Panc1 (cell line): ENCODE data around the gene SPDEF. TPM values are rescaled to one million over a fixed set of nuclear protein-coding genes. Genes with fewer than 3 reads are reported as not detected.

Experiments used
- ATAC-seq: fragments of 200-7000 bp; cut with Tn5 transposase; 2 replicates; pipeline ENCODE4 v1.9.1; 2020; ENCODE audit warnings: mild to moderate bottlenecking, moderate library complexity
- BruUV-seq: library from RNA; stranded (reverse); fragments of 400-500 nt; replicated peaks from 2 replicates; lab custom pipeline; 2021; lab: Mats Ljungman, UMichigan
- CTCF ChIA-PET: fragments of 300-600 bp; sonication (Branson Sonifier 250); formaldehyde crosslinking; loops from one replicate; lab custom pipeline; 2022; ENCODE audit warnings: antibody characterized with exemption; lab: Charles Lee
- POLR2A ChIA-PET: fragments of 300-600 bp; sonication (Branson Sonifier 250); formaldehyde crosslinking; loops from one replicate; lab custom pipeline; 2022; ENCODE audit warnings: antibody characterized with exemption; lab: Charles Lee
- DNase-seq: peaks from one replicate; pipeline ENCODE4 v3.0.0-alpha.2; 2010; ENCODE audit warnings: low read depth, low spot score
- H3K27ac ChIP-seq: 2 replicates; pipeline ENCODE4 v1.5.1; 2011; ENCODE audit warnings: mild to moderate bottlenecking, low read length, inconsistent platforms
- H3K27me3 ChIP-seq: fragments of 200-500 bp; sonication (Bioruptor generic); 2 replicates; pipeline ENCODE4 v1.6.0; 2014; ENCODE audit warnings: low read length, inconsistent platforms; ENCODE audit not compliant: control insufficient read depth, insufficient read depth
- H3K36me3 ChIP-seq: fragments of 200-500 bp; sonication (Bioruptor generic); 2 replicates; pipeline ENCODE4 v1.5.1; 2014; ENCODE audit warnings: inconsistent platforms, mild to moderate bottlenecking, low read length, moderate library complexity; ENCODE audit not compliant: control insufficient read depth, insufficient read depth
- H3K4me1 ChIP-seq: 2 replicates; pipeline ENCODE4 v1.5.1; 2011; ENCODE audit warnings: inconsistent platforms, mild to moderate bottlenecking, low read length, moderate library complexity; ENCODE audit not compliant: control insufficient read depth, insufficient read depth
- H3K4me3 ChIP-seq, 2 experiments: 2 replicates each; pipeline ENCODE4 v1.5.1; 2011 to 2012; ENCODE audit warnings: low read depth in 2 of 2, low read length in 2 of 2, mild to moderate bottlenecking in 2 of 2, inconsistent platforms in 1 of 2, moderate library complexity in 1 of 2
- H3K9me3 ChIP-seq: fragments of 200-500 bp; sonication (Bioruptor generic); 2 replicates; pipeline ENCODE4 v1.5.1; 2014; ENCODE audit warnings: low read depth, mild to moderate bottlenecking, inconsistent platforms, low read length, moderate library complexity; ENCODE audit not compliant: control insufficient read depth, insufficient read depth
- CTCF ChIP-seq: fragments of 450-650 bp; IDR thresholded peaks from 2 replicates; pipeline ENCODE4 v1.5.1; 2017; ENCODE audit warnings: mild to moderate bottlenecking
- POLR2AphosphoS5 ChIP-seq: IDR thresholded peaks from 2 replicates; pipeline ENCODE4 v1.6.1; 2012; ENCODE audit warnings: mild to moderate bottlenecking, low read depth, low read length, moderate library complexity
- SIN3A ChIP-seq: IDR thresholded peaks from 2 replicates; pipeline ENCODE4 v1.6.1; 2012; ENCODE audit warnings: low read depth, mild to moderate bottlenecking, low read length, moderate library complexity, borderline replicate concordance; ENCODE audit not compliant: insufficient read depth
- TCF7L2 ChIP-seq: IDR thresholded peaks from 2 replicates; pipeline ENCODE4 v1.6.1; 2011; ENCODE audit warnings: mild to moderate bottlenecking, low read depth, low read length, inconsistent platforms
- in situ Hi-C: cut with HindIII; loops from 2 replicates; pipeline ENCODE4 v1.10.0; 2016; ENCODE audit warnings: low sequenced_read_pairs, low pct_unique_long_range_greater_than_20kb
- intact Hi-C: fragments of 100-400 bp; cut with micrococcal nuclease; formaldehyde crosslinking; loops from one replicate; pipeline ENCODE4 v1.10.0; 2022; ENCODE audit not compliant: unreplicated experiment
- total RNA-seq: library from RNA; stranded (reverse); gene quantifications from one replicate; pipeline ENCODE4 v1.2.1, GENCODE V29; 2021; ENCODE audit not compliant: unreplicated experiment
- TF ChIP-seq, protein P1 (sequence below), 2 experiments: IDR thresholded peaks; 2 replicates each; pipeline ENCODE4 v1.6.1; 2011 to 2012; ENCODE audit warnings: low read depth in 2 of 2, control low read depth in 1 of 2, low read length in 1 of 2, mild to moderate bottlenecking in 1 of 2, moderate library complexity in 1 of 2; ENCODE audit not compliant: insufficient read depth in 1 of 2

Gene SPDEF
- total RNA-seq, 1 experiment from 2014 or later: 1.6 TPM

GRCh38 chr6:34559651-34560365, 3.7 kb upstream of the SPDEF start:
- TF ChIP-seq, protein P1, sequence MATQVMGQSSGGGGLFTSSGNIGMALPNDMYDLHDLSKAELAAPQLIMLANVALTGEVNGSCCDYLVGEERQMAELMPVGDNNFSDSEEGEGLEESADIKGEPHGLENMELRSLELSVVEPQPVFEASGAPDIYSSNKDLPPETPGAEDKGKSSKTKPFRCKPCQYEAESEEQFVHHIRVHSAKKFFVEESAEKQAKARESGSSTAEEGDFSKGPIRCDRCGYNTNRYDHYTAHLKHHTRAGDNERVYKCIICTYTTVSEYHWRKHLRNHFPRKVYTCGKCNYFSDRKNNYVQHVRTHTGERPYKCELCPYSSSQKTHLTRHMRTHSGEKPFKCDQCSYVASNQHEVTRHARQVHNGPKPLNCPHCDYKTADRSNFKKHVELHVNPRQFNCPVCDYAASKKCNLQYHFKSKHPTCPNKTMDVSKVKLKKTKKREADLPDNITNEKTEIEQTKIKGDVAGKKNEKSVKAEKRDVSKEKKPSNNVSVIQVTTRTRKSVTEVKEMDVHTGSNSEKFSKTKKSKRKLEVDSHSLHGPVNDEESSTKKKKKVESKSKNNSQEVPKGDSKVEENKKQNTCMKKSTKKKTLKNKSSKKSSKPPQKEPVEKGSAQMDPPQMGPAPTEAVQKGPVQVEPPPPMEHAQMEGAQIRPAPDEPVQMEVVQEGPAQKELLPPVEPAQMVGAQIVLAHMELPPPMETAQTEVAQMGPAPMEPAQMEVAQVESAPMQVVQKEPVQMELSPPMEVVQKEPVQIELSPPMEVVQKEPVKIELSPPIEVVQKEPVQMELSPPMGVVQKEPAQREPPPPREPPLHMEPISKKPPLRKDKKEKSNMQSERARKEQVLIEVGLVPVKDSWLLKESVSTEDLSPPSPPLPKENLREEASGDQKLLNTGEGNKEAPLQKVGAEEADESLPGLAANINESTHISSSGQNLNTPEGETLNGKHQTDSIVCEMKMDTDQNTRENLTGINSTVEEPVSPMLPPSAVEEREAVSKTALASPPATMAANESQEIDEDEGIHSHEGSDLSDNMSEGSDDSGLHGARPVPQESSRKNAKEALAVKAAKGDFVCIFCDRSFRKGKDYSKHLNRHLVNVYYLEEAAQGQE (IDR thresholded peaks at IDR 0.05; ENCODE audit: insufficient read depth in 1 of 2, low read depth in 2 of 2, low read length in 1 of 2): no peak
- no peak for TF ChIP-seq TCF7L2
- no peak for TF ChIP-seq POLR2AphosphoS5
- no peak for TF ChIP-seq CTCF
- TF ChIP-seq SIN3A: no peak
- H3K27me3 ChIP-seq: no peaks in the 10 kb centered on the region
- no TSS peak for BruUV-seq
- H3K36me3 ChIP-seq: no peaks in the 10 kb centered on the region
- in situ Hi-C loops (no loop called here), intact Hi-C loops (no loop called here)
- ChIA-PET CTCF (interaction anchor here (0.6 kb wide), 1 partner anchor 25 kb away, joined by 3 read pairs; no protein-coding TSS in a partner anchor), POLR2A (no interaction called here)
- no peak overlapping the region for H3K4me3 ChIP-seq
- peaks cover 16% of the 10 kb centered on the region for H3K4me1 ChIP-seq
- no peaks in the 10 kb centered on the region for H3K9me3 ChIP-seq
- no peak for ATAC-seq
- DNase-seq: no peak
- H3K27ac ChIP-seq: no peak overlapping the region

DNA sequence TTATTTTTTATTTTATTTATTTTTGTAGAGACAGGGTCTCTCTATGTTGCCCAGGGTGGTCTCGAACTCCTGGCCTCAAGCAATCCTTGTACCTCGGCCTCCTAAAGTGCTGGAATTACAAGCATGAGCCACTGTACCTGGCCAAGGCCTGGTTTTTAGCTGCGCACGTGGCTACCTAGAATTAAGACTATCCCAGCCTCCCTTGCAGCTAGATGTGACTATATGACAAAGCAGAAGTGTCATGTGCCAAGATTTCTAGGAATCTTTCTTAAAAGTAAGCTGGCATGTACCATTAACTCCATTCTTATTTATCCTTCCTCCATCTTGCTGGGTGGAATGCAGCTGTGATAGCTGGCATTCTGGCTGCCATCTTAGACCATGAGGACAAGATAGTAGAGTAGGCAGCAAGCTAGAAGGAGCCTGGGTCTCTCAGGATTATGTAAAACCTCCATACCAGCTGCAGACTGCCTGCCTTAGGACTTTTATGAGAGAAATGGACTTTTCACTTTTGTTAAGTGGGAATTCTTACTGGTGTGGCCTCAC, 2.1 kb upstream of the SPDEF start:
- intact Hi-C loops (no loop called here), in situ Hi-C loops (no loop called here)
- Histone ChIP-seq H3K36me3 (no peaks in the 10 kb centered on the region), H3K4me1 (peaks cover 26% of the 10 kb centered on the region), H3K4me3 (no peak overlapping the region), H3K9me3 (no peaks in the 10 kb centered on the region), H3K27me3 (no peaks in the 10 kb centered on the region), H3K27ac (no peak overlapping the region)
- ChIA-PET CTCF (no interaction called here), POLR2A (interaction anchor here (0.6 kb wide), 1 partner anchor 640 kb away, joined by 6 read pairs; no protein-coding TSS in a partner anchor)
- ATAC-seq: no peak
- no TSS peak for BruUV-seq
- TF ChIP-seq POLR2AphosphoS5 (no peak), CTCF (no peak), TCF7L2 (no peak), SIN3A (no peak)
- TF ChIP-seq, protein P1 (IDR thresholded peaks at IDR 0.05; ENCODE audit: insufficient read depth in 1 of 2, low read depth in 2 of 2, low read length in 1 of 2): no peak
- DNase-seq: no peak
